ENCODE data around the gene STAT1. TPM values are rescaled to one million over a fixed set of nuclear protein-coding genes. Genes with fewer than 3 reads are reported as not detected.

STAT1 gene
- total and polyA plus RNA-seq, 10 of the 15 experiments (the other 5 are each of a cell fraction or from before 2014, with no cell fraction given): 81.8 to 398 (median 307) TPM

- TF ChIP-seq, protein P1, sequence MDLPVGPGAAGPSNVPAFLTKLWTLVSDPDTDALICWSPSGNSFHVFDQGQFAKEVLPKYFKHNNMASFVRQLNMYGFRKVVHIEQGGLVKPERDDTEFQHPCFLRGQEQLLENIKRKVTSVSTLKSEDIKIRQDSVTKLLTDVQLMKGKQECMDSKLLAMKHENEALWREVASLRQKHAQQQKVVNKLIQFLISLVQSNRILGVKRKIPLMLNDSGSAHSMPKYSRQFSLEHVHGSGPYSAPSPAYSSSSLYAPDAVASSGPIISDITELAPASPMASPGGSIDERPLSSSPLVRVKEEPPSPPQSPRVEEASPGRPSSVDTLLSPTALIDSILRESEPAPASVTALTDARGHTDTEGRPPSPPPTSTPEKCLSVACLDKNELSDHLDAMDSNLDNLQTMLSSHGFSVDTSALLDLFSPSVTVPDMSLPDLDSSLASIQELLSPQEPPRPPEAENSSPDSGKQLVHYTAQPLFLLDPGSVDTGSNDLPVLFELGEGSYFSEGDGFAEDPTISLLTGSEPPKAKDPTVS (IDR thresholded peaks at IDR 0.05; ENCODE audit: low read depth, low read length): peak; percentile 40; the same call in 1 of the 2 replicates
- peak; percentile 93 for TF ChIP-seq MEF2A (IDR thresholded peaks at IDR 0.05; ENCODE audit: insufficient read depth, low read depth, low read length)
- TF ChIP-seq TCF12 (IDR thresholded peaks at IDR 0.05; ENCODE audit: low read depth, low read length): peak; percentile 100
- TF ChIP-seq PML (IDR thresholded peaks at IDR 0.05; ENCODE audit: low read length): peak; percentile 98
- no peak for TF ChIP-seq ESRRA (IDR thresholded peaks at IDR 0.05; ENCODE audit: low read length)
- TF ChIP-seq POU2F2 (IDR thresholded peaks at IDR 0.05; ENCODE audit: borderline replicate concordance, low read depth, low read length): peak; percentile 90
- peak; percentile 60 for TF ChIP-seq IRF5 (IDR thresholded peaks at IDR 0.05; ENCODE audit: borderline replicate concordance)
- TF ChIP-seq HCFC1 (IDR thresholded peaks at IDR 0.05; ENCODE audit: low read length): peak; percentile 67
- TF ChIP-seq ZBTB33 (IDR thresholded peaks at IDR 0.05): no peak
- TF ChIP-seq RB1 (IDR thresholded peaks at IDR 0.05; ENCODE audit: borderline replicate concordance): peak; percentile 90; the same call in 1 of the 2 replicates
- TF ChIP-seq RBBP5 (conservative IDR thresholded peaks at IDR 0.05): peak; percentile 71; the same call in 1 of the 2 replicates
- no peak for TF ChIP-seq SREBF1 (IDR thresholded peaks at IDR 0.05; ENCODE audit: low read length)
- no peak for TF ChIP-seq ZNF384 (IDR thresholded peaks at IDR 0.05; ENCODE audit: borderline replicate concordance, low read depth, low read length)
- no peak; the same call in 1 of the 2 replicates for TF ChIP-seq ZNF592 (IDR thresholded peaks at IDR 0.05)
- TF ChIP-seq, protein P2, sequence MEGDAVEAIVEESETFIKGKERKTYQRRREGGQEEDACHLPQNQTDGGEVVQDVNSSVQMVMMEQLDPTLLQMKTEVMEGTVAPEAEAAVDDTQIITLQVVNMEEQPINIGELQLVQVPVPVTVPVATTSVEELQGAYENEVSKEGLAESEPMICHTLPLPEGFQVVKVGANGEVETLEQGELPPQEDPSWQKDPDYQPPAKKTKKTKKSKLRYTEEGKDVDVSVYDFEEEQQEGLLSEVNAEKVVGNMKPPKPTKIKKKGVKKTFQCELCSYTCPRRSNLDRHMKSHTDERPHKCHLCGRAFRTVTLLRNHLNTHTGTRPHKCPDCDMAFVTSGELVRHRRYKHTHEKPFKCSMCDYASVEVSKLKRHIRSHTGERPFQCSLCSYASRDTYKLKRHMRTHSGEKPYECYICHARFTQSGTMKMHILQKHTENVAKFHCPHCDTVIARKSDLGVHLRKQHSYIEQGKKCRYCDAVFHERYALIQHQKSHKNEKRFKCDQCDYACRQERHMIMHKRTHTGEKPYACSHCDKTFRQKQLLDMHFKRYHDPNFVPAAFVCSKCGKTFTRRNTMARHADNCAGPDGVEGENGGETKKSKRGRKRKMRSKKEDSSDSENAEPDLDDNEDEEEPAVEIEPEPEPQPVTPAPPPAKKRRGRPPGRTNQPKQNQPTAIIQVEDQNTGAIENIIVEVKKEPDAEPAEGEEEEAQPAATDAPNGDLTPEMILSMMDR (IDR thresholded peaks at IDR 0.05 in 2 of 3, conservative IDR thresholded peaks at IDR 0.05 in 1 of 3; ENCODE audit: control insufficient read depth in 2 of 3, extremely low read depth in 1 of 3, insufficient read depth in 1 of 3, low read depth in 3 of 3, low read length in 3 of 3): no peak
- peak; percentile 97 for TF ChIP-seq NBN (IDR thresholded peaks at IDR 0.05)
- TF ChIP-seq YY1 (IDR thresholded peaks at IDR 0.05; ENCODE audit: low read depth, low read length): peak; percentile 82
- no peak for TF ChIP-seq HDAC6 (IDR thresholded peaks at IDR 0.05; ENCODE audit: unreplicated experiment)
- TF ChIP-seq HDGF (IDR thresholded peaks at IDR 0.05): no peak
- peak; percentile 87 for TF ChIP-seq RAD51 (IDR thresholded peaks at IDR 0.05)
- peak; percentile 86 for TF ChIP-seq CREB1 (IDR thresholded peaks at IDR 0.05; ENCODE audit: low read depth)
Observed at GRCh38 chr2:191020221-191020741, 6.3 kb upstream of the STAT1 start (continued).

Data from GM12878 (cell line).